Stromal cell of bone marrow (primary cell): ENCODE results near the gene VWA5A.
"Not testable (repeated sequence)": the region's sequence is repeated elsewhere in the genome, so short reads cannot be mapped to it uniquely, and the experiment has no call there.

ENCODE experiments used
- DNase-seq: peaks from one replicate; pipeline ENCODE4 v3.0.0-alpha.2; 2012; ENCODE audit warnings: low read depth

VWA5A gene

GRCh38 chr11:124170315-124170714, 55.1 kb downstream of the VWA5A start:
- DNase-seq = not testable (repeated sequence)

- no peak for DNase-seq
These were observed 55.7 kb downstream of the VWA5A start for GRCh38 chr11:124170801-124171586.

GRCh38 chr11:124172101-124172500, 56.9 kb downstream of the VWA5A start:
- DNase-seq = no peak

GRCh38 chr11:124172599-124172998, 57.3 kb downstream of the VWA5A start:
- no peak for DNase-seq

- peak; percentile 78 for DNase-seq
These were observed 58.8 kb downstream of the VWA5A start for GRCh38 chr11:124174001-124174583.

- no peak for DNase-seq
These were observed 61.9 kb downstream of the VWA5A start for GRCh38 chr11:124176925-124177715.

GRCh38 chr11:124179310-124179709, 64.1 kb downstream of the VWA5A start:
- DNase-seq = no peak

GRCh38 chr11:124183068-124183467, 67.8 kb downstream of the VWA5A start, which contains the start of gene OR10D3:
Gene OR10D3 (plus strand): TSS chr11:124183345. CDS start chr11:124185270, 1,925 bp downstream.
- no peak for DNase-seq

GRCh38 chr11:124190298-124191139, 75.3 kb downstream of the VWA5A start:
- no peak for DNase-seq

GRCh38 chr11:124193221-124194010, 78.2 kb downstream of the VWA5A start:
- peak; percentile 41 for DNase-seq

GRCh38 chr11:124194293-124195188, 79.3 kb downstream of the VWA5A start:
- peak; percentile 41 for DNase-seq

GRCh38 chr11:124195189-124195734, 80.0 kb downstream of the VWA5A start:
- DNase-seq = peak; percentile 54
